Common myeloid progenitor, CD34-positive (primary cell): ENCODE measurements around the gene PPP4C.
A peak's percentile ranks its signal among the peaks of the same experiment; 100 is the strongest.

Source experiments
- CTCF ChIA-PET: fragments of 350-600 bp; sonication (Branson Sonifier 250); formaldehyde crosslinking; loops from one replicate; lab custom pipeline; 2021; ENCODE audit warnings: antibody characterized with exemption; lab: Charles Lee
- POLR2A ChIA-PET: fragments of 350-600 bp; sonication (Branson Sonifier 250); formaldehyde crosslinking; loops from one replicate; lab custom pipeline; 2021; ENCODE audit warnings: antibody characterized with exemption; lab: Charles Lee
- DNase-seq, 3 donors: peaks; one replicate each; pipeline versions ENCODE4 v3.0.0 to v3.0.0-alpha.2; 2013
- H3K27ac ChIP-seq, 2 experiments: 1 replicate in 1 of 2; 2 replicates in 1 of 2; pipeline ENCODE4 v1.7.0; 2013; ENCODE audit warnings: inconsistent platforms in 2 of 2, low read length in 2 of 2, mild to moderate bottlenecking in 2 of 2, low read depth in 1 of 2, moderate library complexity in 1 of 2; ENCODE audit not compliant: severe bottlenecking in 2 of 2, insufficient read depth in 1 of 2, poor library complexity in 1 of 2
- H3K27me3 ChIP-seq, 5 experiments: replicated peaks in 2 of 5; 1 replicate in 3 of 5; 2 replicates in 2 of 5; pipeline versions ENCODE4 v1.6.1 to v1.7.0; 2013; ENCODE audit warnings: low read length in 4 of 5, mild to moderate bottlenecking in 2 of 5, moderate library complexity in 2 of 5, inconsistent platforms in 1 of 5; ENCODE audit not compliant: insufficient read depth in 5 of 5, control insufficient read depth in 4 of 5
- H3K36me3 ChIP-seq, 4 experiments: 1 replicate in 2 of 4; 2 replicates in 2 of 4; pipeline versions ENCODE4 v1.6.1 to v1.7.0; 2013; ENCODE audit warnings: low read length in 3 of 4, control low read depth in 1 of 4, mild to moderate bottlenecking in 1 of 4; ENCODE audit not compliant: control insufficient read depth in 4 of 4, insufficient read depth in 4 of 4
- H3K4me1 ChIP-seq, 4 experiments: 1 replicate in 3 of 4; 2 replicates in 1 of 4; pipeline versions ENCODE4 v1.6.1 to v1.7.1; 2013; ENCODE audit warnings: low read length in 3 of 4, mild to moderate bottlenecking in 3 of 4, control low read depth in 1 of 4, inconsistent platforms in 1 of 4, moderate library complexity in 1 of 4; ENCODE audit not compliant: control insufficient read depth in 4 of 4, insufficient read depth in 4 of 4; ENCODE audit errors: control extremely low read depth in 1 of 4
- H3K4me3 ChIP-seq, 7 experiments: 1 replicate in 4 of 7; 2 replicates in 3 of 7; pipeline versions ENCODE4 v1.5.1 to v1.7.0; 2013; ENCODE audit warnings: mild to moderate bottlenecking in 7 of 7, low read length in 6 of 7, moderate library complexity in 6 of 7, inconsistent platforms in 2 of 7, low read depth in 2 of 7, control low read depth in 1 of 7; ENCODE audit not compliant: insufficient read depth in 4 of 7, control insufficient read depth in 1 of 7; ENCODE audit errors: extremely low read depth in 1 of 7
- H3K9me3 ChIP-seq, 5 experiments: 1 replicate in 4 of 5; 2 replicates in 1 of 5; pipeline versions ENCODE4 v1.6.1 to v1.7.1; 2013; ENCODE audit warnings: low read length in 4 of 5, mild to moderate bottlenecking in 2 of 5, inconsistent platforms in 1 of 5, low read depth in 1 of 5, moderate library complexity in 1 of 5; ENCODE audit not compliant: control insufficient read depth in 4 of 5, insufficient read depth in 2 of 5; ENCODE audit errors: control extremely low read depth in 1 of 5
- WGBS: methylation state at CpG from one replicate; pipeline ENCODE4 v1.1.5; 2013; ENCODE audit not compliant: insufficient coverage; 5-methylcytosine and 5-hydroxymethylcytosine counted together

PPP4C gene

GRCh38 chr16:30054451-30054850 lies 21.3 kb upstream of the PPP4C start:
- Histone ChIP-seq H3K4me1 (peaks cover 0 to 22% (median 12%) of the 10 kb centered on the region in 4 experiments), H3K9me3 (no peaks in the 10 kb centered on the region), H3K27me3 (no peaks in the 10 kb centered on the region), H3K4me3 (no peak overlapping the region), H3K36me3 (peaks cover 0 to 2% (median 0%) of the 10 kb centered on the region in 4 experiments), H3K27ac (no peak overlapping the region)
- DNase-seq, result no peak
- 98% methylated on average over 8 of the region's 8 CpGs for WGBS
- ChIA-PET CTCF (interaction anchor here (1.0 to 8.5 kb wide), 7 partner anchors 11 to 69 kb away, joined by 3 to 76 read pairs (median 16); partner anchors contain the start of genes ALDOA, TBX6 and TLCD3B), POLR2A (interaction anchor here (0.7 to 1.2 kb wide), 2 partner anchors 11 to 1763 kb away, joined by 3 to 11 read pairs; partner anchors contain the start of gene ALDOA)

DNA sequence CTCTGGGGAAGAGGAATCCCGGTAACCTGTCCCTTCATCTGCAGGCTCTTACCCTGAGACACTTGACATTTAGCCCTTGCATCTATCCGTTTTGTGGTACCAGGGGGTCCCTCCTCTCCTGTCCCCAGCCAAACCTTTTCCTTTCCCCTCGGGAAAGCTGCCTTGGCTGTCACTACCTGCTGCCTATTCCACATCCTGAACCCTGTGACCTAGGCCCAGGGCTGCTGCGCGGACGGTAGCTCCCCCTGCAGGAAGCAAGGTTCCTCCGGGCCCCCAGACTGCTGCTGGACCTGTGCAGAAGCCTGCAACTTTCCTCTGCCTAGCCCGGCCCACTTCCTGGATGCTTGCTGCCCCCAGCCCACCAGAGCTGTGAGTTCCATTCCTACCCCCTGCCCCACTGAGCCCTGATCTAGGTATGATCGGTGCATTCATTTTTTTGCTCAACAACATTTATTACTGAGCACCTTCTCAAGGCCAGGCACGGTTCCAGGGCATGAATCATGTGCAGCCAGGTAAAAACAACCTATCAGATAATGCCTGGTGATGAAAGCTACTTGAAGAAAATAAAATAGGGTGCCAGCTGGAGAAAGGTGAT lies 20.7 kb upstream of the PPP4C start:
- H3K9me3 ChIP-seq, result no peaks in the 10 kb centered on the region
- H3K27ac ChIP-seq, result no peak overlapping the region
- no peaks in the 10 kb centered on the region for H3K27me3 ChIP-seq
- H3K36me3 ChIP-seq, result peaks cover 0 to 3% (median 1%) of the 10 kb centered on the region in 4 experiments
- peaks cover 0 to 22% (median 12%) of the 10 kb centered on the region in 4 experiments for H3K4me1 ChIP-seq
- no peak overlapping the region for H3K4me3 ChIP-seq
- WGBS, result 17% methylated on average over 6 of the region's 10 CpGs
- ChIA-PET POLR2A (interaction anchor here (1.2 kb wide), 1 partner anchor 10 kb away, joined by 11 read pairs; the partner anchor contains the start of gene ALDOA), CTCF (interaction anchor here (0.9 to 8.5 kb wide), 11 partner anchors 8 to 248 kb away, joined by 3 to 76 read pairs (median 6); partner anchors contain the start of genes ALDOA, C16orf92, TBX6 and TLCD3B)
- DNase-seq, result peak; percentile 48 to 58 (median 51)

GRCh38 chr16:30060346-30060745 lies 15.4 kb upstream of the PPP4C start:
- Histone ChIP-seq H3K4me1 (peaks cover 0 to 21% (median 15%) of the 10 kb centered on the region in 4 experiments), H3K27ac (no peak overlapping the region), H3K9me3 (no peaks in the 10 kb centered on the region), H3K27me3 (no peaks in the 10 kb centered on the region), H3K4me3 (no peak overlapping the region), H3K36me3 (peaks cover 0 to 3% (median 1%) of the 10 kb centered on the region in 4 experiments)
- no peak for DNase-seq
- POLR2A ChIA-PET, result no interaction called here
- CTCF ChIA-PET, result interaction anchor here (0.5 to 8.5 kb wide), 3 partner anchors 18 to 186 kb away, joined by 3 to 76 read pairs (median 4); no protein-coding TSS in a partner anchor
- WGBS, result 96% methylated on average over 4 of the region's 4 CpGs

- H3K4me1 ChIP-seq, result peaks cover 0 to 21% (median 15%) of the 10 kb centered on the region in 4 experiments
- H3K27me3 ChIP-seq, result no peaks in the 10 kb centered on the region
- DNase-seq, result no peak
- H3K4me3 ChIP-seq, result no peak overlapping the region
- peaks cover 0 to 3% (median 1%) of the 10 kb centered on the region in 4 experiments for H3K36me3 ChIP-seq
- H3K9me3 ChIP-seq, result no peaks in the 10 kb centered on the region
- ChIA-PET CTCF (interaction anchor here (1.3 kb wide), 1 partner anchor 19 kb away, joined by 3 read pairs; no protein-coding TSS in a partner anchor), POLR2A (no interaction called here)
- WGBS, result 100% methylated on average over 2 of the region's 2 CpGs
- no peak overlapping the region for H3K27ac ChIP-seq
Measured at GRCh38 chr16:30060836-30061554, 14.8 kb upstream of the PPP4C start.

DNA sequence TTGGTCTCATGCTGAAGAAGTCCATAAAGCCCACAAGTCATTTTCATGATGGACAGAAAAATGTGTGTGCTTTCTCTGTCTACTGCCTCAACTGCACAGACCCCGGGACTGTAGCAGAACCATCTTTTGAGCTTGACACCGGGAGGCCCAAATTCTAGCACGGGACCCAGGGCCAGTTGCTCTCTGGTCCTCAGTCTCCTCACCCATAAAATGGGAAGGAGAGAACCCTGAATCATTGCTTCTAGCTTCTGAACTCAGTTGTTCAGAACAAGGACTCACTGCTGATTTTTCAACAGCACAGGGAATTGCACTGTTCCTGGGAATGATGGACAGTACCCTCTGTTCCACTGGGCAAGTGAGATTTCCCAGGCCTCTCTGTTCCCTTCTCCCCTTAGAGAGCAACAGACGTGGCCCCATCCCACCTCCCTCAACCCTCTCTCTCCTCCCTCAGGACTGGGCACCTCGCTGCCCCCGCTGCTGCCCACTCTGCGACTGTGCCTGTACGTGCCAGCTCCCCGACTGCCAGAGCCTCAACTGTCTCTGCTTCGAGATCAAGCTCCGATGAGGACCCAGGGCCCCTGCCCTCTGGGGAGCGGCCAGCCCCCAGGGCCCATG lies 12.4 kb upstream of the PPP4C start:
- Histone ChIP-seq H3K27ac (peak overlapping the region; percentile 50 to 91), H3K4me3 (peak overlapping the region in 6 of 7 experiments; percentile 82 to 99 (median 94)), H3K27me3 (no peaks in the 10 kb centered on the region), H3K9me3 (no peaks in the 10 kb centered on the region), H3K36me3 (peaks cover 0 to 20% (median 14%) of the 10 kb centered on the region in 4 experiments), H3K4me1 (peaks cover 0 to 38% (median 30%) of the 10 kb centered on the region in 4 experiments)
- no peak for DNase-seq
- WGBS, result 55% methylated on average over 12 of the region's 12 CpGs
- CTCF ChIA-PET, result interaction anchor here (0.5 to 5.1 kb wide), 6 partner anchors 8 to 61 kb away, joined by 3 to 25 read pairs (median 4); partner anchors contain the start of gene TBX6
- POLR2A ChIA-PET, result interaction anchor here (0.6 kb wide), 1 partner anchor 311 kb away, joined by 3 read pairs; no protein-coding TSS in a partner anchor

GRCh38 chr16:30063893-30064728 lies 11.7 kb upstream of the PPP4C start:
- ChIA-PET CTCF (interaction anchor here (0.9 to 19.2 kb wide), 9 partner anchors 9 to 122 kb away, joined by 3 to 235 read pairs (median 5); partner anchors contain the start of genes PPP4C, TBX6 and YPEL3), POLR2A (interaction anchor here (0.6 to 2.2 kb wide), 3 partner anchors 9 to 310 kb away, joined by 3 to 11 read pairs (median 5); partner anchors contain the start of gene TAOK2)
- H3K4me1 ChIP-seq, result peaks cover 0 to 38% (median 32%) of the 10 kb centered on the region in 4 experiments

More at GRCh38 chr16:30063893-30064728, 11.7 kb upstream of the PPP4C start:
- WGBS, result 3% methylated on average over 14 of the region's 27 CpGs
- H3K27ac ChIP-seq, result peak overlapping the region; percentile 50 to 91
- DNase-seq, result peak; percentile 72 to 84 (median 81)
- no peaks in the 10 kb centered on the region for H3K27me3 ChIP-seq
- peak overlapping the region; percentile 82 to 99 (median 93) for H3K4me3 ChIP-seq
- H3K9me3 ChIP-seq, result no peaks in the 10 kb centered on the region
- peaks cover 0 to 27% (median 21%) of the 10 kb centered on the region in 4 experiments for H3K36me3 ChIP-seq
